Astrocyte of the hippocampus (primary cell): ENCODE measurements around the gene DDX11.
"Not testable (repeated sequence)": the region's sequence is repeated elsewhere in the genome, so short reads cannot be mapped to it uniquely, and the experiment has no call there.

Experiments
- DNase-seq: peaks from one replicate; pipeline ENCODE4 v3.0.0; 2011; ENCODE audit warnings: low read depth, low spot score

DDX11 gene

DNA sequence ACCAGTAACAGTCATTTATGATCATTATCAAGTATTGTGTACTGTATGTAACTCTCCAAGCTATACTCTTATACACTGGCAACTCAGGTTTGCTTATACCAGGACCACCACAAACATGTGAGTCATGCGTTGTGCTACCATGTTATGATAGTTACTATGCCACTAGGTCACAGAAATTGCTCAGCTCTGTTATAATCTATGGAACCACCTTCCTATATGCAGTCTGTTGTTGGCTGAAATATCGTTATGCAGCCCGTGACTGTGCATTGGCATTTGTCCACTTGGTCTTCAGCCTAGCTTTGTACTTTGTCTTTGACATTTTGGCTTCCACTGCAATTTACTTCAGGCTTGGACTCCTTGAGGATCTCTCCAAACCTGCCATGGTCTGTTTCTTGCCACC is 7.5 kb upstream of the DDX11 start:
- not testable (repeated sequence) for DNase-seq

DNA sequence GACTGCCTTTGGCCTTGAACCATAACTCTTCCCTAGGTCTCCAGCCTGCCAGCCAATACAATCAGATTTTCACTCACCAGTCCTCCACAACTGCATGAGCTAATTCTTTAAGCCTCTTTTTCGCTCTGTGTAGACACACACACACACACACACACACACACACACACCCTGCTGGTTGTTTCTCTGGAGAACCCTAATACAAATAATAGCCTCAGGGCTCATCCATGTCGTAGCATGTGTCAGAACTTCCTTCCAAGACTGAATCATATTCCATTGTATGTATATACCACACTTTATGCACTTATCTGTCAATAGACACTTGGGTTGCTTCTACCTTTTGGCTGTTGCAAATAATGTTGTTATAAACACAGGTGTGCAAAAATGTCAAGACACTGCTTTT is 6.0 kb upstream of the DDX11 start:
- DNase-seq, result not testable (repeated sequence)

DNA sequence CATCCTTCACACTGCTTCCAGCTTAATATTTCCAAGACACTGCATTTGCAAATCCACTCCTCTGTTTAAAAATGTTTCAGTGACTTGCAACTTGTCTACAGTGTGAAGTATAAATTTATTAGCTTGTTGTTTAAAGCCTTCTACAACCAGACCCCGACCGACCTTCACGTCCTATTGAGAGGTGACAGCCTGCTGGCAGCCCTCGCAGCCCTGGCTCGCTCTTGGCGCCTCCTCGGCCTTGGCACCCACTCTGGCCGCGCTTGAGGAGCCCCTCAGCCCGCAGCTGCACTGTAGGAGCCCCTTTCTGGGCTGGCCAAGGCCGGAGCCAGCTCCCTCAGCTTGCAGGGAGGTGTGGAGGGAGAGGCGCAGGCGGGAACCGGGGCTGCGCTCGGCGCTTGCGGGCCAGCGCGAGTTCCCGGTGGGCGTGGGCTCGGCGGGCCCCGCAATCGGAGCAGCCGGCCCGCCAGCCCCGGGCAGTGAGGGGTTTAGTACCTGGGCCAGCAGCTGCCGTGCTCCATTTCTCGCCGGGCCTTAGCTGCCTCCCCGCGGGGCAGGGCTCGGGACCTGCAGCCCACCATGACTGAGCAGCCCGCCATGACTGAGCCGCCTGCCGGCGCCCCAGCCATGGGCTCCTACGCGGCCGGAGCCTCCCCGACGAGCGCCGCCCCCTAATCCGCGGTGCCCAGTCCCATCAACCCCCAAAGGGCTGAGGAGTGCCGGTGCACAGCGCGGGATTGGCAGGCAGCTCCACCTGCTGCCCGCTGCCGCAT is 2.5 kb upstream of the DDX11 start:
- DNase-seq, result not testable (repeated sequence)

DNA sequence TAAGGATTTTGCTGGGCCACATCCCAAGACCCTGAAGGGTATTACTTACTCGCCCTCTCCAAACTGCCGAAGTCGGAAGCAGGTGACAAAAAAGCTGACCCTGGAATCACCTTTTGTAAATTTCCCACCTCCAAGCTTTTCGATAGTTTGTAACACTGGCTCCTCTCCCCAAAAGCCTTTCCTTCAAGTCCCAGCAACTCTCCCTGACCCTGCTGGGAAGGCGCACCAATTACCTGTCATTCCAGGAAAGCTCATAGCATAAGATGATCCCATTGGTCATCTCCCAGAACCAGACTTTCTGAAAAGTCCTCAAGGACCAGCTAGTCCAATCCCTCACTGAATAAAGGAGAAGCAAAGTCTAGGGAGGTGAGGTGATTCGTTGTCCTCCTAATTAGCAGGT is 698 bp upstream of the DDX11 start:
- not testable (repeated sequence) for DNase-seq

DNA sequence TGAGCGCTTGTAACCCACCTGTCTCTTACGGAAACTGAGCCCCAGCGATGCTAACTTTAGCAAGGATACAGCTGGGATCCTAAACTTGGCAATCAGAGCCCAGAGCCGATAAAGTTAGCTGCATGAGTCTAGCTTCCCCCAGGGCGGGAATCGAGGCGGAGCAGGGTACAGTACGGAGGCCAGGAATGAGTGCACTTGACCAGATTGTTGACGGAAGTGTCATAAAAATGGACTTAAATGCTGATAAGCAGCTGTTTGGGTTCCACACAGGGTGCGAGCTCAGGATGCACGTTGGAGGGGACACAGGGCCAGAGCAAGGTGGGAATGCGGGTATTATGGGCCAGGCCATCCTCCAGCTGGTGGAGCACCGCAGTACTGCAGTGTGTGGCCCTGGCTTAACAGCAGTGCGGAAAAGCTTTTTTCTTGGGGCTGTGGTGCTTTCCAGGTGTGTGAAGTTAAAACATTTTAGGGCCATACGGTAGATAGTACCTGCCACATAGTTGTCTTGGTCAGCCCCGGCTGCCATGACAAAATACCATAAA is 744 bp downstream of the DDX11 start:
- DNase-seq, result not testable (repeated sequence)

DNA sequence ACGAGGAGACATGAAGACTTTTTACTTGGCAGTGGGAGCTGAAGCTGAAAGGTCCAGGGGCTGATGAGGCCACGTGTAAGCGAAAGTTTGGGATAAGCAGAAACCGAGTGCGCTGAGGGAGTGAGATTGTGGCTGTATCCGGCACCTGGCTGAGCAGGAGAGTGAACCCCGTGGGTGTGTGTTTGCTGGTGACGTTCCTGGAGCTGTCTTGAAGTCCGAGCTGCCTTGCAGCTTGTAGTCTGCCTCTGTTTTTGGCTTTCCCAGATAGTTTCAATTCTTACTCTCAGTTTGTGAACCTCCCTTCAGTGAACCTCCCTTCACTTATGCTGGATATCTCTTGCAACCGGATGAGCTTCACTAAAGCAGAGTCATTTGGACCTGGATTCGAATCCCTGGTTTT is 2.5 kb downstream of the DDX11 start:
- not testable (repeated sequence) for DNase-seq

DNA sequence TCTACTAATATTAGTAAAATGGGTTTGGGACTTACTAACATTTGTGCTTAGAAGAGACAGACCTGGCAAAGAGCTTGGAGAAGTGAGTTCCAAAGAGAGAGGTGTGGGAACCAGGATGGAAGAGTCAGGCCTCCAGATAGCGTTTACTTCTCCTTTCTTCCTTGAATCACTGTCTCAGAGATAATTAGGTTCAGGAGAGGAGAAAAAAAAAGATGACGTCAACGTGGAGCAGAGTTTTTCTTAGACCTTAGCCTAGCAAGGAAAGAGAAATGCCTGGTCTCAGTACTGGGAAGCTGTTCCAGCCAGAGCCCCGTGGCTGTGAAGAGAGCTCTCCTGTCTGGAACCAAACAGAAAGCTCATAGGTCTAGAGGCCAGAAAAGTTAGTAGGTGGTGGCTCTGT is 3.4 kb downstream of the DDX11 start:
- DNase-seq, result not testable (repeated sequence)

DNA sequence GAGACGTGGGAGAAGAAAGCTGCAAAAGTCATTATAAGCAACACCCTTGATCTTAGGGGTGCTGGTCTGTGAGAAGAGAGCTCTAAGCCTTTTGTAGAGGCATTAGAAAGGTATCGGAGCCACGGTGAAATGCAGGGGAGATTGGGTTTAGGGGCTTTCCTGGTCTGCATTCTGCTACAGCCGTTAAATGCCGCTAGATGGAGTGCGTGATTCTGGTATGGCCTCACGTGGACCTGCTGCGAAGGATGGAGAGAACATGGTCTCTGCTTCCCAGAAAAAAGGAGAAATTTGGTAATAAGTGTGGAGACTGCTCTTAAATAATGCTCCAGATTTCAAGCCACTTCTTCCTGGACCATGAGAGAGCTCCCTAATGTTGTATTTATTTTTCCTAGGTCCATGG is 4.3 kb downstream of the DDX11 start:
- not testable (repeated sequence) for DNase-seq

DNA sequence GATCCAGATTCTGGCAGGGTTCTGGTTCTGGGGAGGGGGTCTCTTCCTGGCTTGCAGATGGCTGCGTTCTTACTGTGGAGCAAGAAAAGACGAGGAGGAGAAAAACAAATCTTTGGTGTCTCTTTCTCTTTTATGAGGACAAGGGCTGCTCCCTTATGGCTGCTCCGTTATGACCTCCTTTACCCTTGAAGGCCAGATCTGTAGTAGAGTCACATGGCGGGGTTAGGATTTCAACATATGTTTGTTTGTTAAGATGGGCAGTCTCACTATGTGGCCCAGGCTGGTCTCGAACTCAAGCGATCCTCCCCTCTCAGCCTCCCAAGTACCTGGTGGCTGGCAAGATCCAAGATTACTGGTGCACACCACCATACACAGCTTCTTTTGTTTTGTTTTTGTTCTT is 5.8 kb downstream of the DDX11 start:
- not testable (repeated sequence) for DNase-seq

DNA sequence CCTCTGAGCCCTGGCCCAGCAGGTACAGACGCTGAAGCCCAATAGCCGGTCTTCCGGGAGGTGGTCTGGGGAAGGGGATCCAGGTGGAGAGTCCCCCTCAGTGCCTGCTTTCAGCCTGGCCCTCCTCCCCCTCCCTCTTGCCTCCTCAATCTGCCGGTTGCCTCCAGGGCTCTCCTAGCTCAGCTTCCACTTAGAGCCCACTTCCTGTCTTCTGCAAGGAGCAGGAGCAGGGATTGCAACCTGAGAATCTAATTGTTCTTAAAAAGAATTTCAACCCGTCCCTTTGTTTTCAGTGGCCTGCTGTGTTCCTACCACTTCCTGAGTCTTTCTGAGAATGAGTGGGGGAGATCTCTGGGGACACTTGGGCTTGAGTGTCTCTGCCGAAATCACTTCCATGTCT is 6.6 kb downstream of the DDX11 start:
- not testable (repeated sequence) for DNase-seq

DNA sequence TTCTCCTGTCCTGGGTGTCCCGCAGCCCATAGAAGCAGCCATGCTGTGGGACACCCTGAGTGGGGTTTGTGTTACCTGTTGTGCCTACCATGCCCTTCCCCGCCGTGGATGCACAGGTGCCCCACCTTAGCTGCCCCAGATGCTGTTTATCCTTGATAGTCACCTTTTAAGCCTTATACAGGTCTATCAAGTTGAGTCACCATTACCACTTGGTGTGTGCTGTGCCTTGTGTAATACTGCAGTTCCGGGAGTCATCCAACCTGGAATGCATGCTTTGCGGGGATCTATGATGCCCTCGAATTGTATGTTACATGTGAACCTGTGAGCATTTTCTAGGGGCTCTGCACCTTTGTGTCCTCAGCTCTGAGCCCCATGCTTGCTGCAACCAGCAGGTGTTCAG is 7.6 kb downstream of the DDX11 start:
- not testable (repeated sequence) for DNase-seq

DNA sequence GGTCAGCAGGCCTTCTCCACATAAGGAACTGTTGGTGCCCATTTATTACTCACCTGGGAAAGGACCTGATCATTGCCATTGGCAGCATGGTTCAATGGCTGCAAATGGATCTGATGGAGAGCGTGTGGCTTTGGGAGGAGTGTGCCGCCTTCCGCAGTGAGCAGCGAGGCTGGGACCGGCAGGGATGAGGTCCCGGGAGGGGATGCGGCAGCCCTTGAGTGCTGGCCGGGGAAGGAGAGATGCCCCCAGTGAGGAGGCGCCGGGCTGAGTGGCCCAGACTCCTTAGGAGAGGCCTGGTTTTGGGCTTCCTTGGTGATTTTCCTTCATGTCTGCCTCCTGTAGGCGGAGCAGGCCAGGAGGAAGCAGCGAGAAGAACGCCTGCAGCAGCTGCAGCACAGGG is 10.6 kb downstream of the DDX11 start:
- not testable (repeated sequence) for DNase-seq

DNA sequence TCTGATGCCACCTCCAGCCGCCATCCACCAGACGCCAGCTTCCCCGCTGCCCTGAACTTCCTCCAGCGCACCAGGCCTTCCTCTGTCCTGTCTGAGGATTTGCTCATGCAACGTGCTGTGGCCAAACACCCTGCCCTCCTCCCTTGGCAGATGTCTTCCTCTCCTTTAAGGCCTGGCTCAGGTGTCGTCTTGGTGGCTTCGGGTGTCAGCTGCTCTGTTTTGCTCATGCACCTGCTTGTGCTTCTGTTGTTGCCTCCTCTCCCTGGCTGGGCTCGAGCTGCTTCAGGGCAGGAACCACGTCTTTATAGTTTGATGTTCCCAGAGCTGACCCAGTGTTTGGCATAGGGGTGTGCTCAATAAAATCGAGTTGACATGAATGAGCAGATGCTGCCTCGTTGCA is 12.4 kb downstream of the DDX11 start:
- not testable (repeated sequence) for DNase-seq

DNA sequence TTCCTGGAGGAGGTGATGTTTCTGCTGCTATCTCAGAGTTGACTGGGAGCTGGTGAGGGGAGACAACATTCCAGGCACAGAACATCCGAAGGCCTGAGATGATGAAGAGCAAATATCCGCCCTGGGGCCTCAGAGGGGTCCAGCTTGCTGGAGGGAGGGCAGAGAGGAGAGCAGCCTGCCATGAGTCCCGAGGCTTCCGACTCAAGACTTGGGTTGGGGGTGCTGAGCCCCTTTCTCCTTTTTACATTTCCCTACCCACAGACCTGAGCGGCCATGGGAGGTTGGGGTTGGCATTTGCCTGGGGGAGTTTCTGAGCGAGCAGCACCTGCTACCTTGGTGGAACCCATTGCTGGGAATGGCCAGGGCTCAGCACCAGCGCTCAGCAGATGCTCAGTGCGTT is 13.8 kb downstream of the DDX11 start:
- not testable (repeated sequence) for DNase-seq

DNA sequence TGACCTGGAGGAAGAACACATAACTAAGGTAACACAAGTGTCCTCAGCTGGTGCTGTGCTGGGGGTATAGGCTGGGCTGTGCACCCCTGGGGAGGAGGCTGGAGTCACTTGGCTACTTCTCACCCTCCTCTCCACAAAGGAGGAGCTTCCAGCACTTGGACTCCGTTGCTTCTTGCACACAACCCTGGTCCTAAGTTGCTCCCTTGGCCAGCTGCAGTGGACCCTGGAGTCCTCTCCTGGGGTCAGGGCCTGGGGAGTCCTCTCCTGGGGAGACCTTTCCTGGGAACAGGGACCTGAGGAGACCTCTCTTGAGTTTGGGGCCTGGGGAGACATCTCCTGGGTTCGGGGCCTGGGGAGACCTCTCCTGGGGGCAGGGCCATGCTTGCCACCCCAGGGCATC is 14.3 kb downstream of the DDX11 start:
- not testable (repeated sequence) for DNase-seq

DNA sequence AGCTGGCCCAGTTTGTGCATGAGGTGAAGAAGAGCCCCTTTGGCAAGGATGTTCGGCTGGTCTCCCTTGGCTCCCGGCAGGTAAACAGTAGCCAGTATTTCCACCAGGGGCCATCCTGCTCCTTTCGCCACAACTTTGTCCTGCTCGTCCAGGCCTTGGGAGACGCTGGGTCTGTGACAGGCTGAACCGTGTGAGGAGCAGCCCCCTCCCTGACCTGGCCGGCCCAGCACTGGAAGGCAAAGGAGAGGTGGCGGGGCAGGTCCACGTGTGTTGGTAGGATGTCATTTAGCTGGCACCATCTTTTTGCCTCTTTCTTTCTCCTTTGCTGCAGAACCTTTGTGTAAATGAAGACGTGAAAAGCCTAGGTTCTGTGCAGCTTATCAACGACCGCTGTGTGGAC is 15.4 kb downstream of the DDX11 start:
- no peak for DNase-seq

DNA sequence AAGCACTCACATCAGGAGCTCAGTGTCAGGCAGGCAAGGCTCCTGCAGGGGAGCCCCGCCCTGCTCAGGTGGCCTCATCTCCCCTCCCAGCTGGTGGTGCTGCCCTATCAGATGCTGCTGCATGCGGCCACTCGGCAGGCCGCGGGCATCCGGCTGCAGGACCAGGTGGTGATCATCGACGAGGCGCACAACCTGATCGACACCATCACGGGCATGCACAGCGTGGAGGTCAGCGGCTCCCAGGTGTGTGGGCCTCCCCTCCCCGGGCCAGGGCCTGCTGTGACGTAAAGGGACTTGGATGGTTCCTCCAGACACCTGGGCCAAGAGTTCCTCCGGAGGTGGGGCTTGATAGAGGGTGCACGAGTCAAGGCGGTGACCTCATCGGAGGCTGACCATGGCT is 18.0 kb downstream of the DDX11 start:
- DNase-seq, result not testable (repeated sequence)

DNA sequence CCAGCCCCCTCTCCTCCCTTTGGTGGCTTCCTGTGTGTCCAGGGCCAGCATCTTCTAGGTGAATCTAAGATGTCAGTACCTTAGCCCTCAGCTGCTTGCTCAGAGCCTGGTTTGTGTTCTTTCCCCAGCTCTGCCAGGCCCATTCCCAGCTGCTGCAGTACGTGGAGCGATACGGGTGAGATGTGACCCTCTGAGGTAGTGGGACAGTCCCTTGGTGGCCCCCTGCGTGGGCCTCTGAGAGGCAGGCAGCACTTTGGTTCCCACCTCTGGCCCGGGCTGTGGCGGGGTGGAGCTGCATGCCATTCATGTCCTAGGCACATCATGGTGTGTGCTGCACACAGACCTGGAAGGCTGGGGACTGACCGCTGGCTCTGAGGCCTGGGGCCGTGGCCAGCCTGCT is 19.1 kb downstream of the DDX11 start:
- not testable (repeated sequence) for DNase-seq

DNA sequence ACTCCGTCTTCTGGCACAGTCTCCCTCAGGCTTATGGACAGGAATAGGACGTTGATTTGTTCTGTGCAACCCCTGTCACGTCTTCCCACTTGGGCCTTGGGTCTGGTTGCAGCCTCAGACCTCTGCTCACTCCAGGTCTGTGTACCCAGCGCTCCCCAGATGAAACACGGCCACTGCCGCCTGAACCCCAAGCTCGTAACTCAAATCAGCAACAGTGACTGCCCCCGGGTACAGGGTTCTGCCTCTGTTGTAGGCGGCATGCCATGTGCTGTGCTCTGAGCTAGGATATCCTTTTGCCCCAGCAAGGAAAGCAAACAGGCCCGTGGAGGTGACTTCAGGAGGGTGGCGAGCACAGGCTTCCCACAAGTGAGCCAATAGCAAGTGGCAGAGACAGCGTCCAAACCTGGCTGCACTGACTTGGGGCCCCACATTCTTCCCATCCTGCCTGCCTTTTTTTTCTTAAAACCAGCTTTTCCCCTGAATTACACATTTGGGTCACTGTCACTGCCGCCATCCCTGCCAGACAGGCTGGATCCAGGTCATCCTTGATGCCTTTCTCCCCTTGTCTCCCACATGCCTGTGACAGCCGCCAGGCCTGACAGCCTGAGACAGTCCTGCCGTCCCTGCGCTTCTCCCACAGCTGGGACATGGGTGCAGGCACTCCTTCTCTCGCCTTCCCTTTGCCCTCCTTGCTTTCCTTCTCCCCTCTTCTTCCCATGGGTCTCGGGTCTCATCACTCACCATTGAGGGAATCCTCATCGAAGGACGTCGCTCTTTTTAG is 21.6 kb downstream of the DDX11 start:
- not testable (repeated sequence) for DNase-seq

DNA sequence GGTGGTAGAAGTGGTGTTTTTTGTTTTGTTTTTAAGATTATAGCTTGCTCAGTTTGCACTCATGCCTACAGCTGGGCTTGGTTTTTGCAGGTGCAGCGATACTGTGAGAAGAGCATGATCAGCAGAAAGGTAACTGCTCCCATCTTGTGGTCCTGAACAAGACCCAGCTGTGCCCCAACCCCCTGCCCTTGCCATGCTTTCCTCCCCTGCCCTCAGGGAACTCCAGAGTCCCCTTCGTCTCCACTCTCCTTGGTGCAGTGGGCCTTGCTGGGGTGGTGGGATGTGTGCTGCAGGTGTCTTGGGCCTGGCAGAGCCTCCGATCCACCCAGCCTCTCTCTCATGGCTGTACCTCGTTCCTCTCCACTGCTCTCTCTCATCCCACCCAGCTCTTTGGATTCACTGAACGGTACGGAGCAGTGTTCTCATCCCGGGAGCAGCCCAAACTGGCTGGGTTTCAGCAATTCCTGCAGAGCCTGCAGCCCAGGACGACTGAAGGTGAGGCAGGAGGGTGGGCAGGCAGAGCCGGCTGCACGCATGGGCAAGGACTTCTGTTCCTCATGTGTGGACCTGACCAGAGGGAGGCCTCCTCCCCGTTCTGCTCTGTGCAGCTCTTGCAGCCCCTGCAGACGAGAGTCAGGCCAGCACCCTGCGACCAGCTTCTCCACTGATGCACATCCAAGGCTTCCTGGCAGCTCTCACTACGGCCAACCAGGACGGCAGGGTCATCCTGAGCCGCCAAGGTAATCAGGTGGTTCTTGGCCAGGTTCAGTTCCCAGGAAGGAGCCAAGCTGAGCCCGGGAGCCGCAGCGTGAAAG is 22.8 kb downstream of the DDX11 start:
- not testable (repeated sequence) for DNase-seq

DNA sequence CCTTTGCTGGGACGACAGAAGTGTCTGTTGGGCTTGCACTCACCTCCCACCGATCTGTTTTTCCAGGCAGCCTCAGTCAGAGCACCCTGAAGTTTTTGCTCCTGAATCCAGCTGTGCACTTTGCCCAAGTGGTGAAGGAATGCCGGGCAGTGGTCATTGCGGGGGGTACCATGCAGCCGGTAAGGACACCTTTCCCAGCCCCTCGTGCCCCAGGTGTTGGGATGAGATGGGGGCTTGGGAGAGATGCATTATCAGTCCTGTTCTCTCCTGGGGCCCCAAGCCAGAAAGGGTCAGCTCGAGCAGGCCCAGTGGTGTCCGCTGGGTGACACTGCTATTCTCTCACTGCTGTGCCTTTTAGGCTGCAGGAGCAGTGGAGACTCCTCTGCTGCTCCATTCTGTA is 24.2 kb downstream of the DDX11 start:
- not testable (repeated sequence) for DNase-seq

DNA sequence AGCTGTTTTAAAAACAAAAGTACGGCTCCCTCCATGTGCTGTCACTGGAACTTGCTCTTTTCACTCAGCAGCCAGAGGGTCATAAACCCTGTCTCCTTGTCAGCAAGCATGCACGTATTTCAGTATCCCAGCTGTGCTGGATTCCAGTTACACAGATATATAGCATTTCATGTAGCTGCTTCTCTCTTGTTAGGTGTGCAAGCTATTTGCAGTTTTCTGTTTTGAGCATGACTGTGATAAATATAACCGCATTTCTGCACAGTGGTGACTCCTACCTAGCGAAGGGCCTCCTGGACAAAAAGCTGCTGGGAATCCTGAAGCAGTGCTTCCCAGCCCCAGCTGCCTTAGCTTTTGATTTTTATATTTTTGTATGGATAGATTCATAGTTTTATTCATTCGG is 24.7 kb downstream of the DDX11 start:
- DNase-seq, result not testable (repeated sequence)
